ENCODE measurements around the gene CUL2. TPM values are rescaled to one million over a fixed set of nuclear protein-coding genes. Genes with fewer than 3 reads are reported as not detected.

The CUL2 gene
- total RNA-seq, 1 experiment from 2014 or later = 68.0 TPM

DNA sequence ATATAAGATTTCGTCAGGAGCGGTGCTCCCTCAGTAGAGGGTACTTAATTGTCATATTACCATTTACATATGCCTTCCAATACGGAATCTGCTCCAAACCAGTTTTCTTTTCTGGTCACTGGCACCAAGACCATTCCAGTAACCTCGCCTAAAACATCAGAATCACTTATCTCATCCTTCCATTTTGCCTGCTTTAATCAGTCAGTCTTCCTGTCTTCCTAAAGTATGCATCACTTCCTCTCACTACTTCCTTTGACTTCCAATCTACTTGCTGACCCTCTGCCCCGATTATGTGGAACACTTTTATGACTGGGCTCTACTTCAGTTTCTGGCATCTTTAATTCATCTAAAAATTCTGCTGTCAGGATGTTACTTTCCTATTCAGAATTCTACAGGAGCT is 33.5 kb downstream of the CUL2 start:
- H3K27me3 ChIP-seq (replicated peaks; ENCODE audit: control insufficient read depth, insufficient read depth, low read length) = no peaks in the 10 kb centered on the region
- H3K4me1 ChIP-seq = no peaks in the 10 kb centered on the region
- Mint-ChIP-seq H3K36me3 (ENCODE audit: insufficient read depth, unreplicated experiment) (peaks cover 45% of the 10 kb centered on the region), H3K27me3 (ENCODE audit: insufficient read depth, unreplicated experiment) (no peaks in the 10 kb centered on the region), H3K27ac (ENCODE audit: unreplicated experiment) (no peak overlapping the region), H3K4me3 (ENCODE audit: unreplicated experiment) (no peak overlapping the region), H3K4me1 (ENCODE audit: low read depth, unreplicated experiment) (peaks cover 6% of the 10 kb centered on the region), H3K9me3 (ENCODE audit: unreplicated experiment) (no peaks in the 10 kb centered on the region)
- no peaks in the 10 kb centered on the region; the same call in 1 of the 2 replicates for H3K36me3 ChIP-seq (ENCODE audit: control insufficient read depth, insufficient read depth, low read length)
- ChIA-PET POLR2A (no interaction called here), CTCF (no interaction called here)
- intact Hi-C loops (cut with micrococcal nuclease; ENCODE audit: unreplicated experiment) = loop anchor here (10.0 kb wide), 1 partner anchor 62 kb away; no protein-coding TSS in a partner anchor
- TF ChIP-seq, protein P1, sequence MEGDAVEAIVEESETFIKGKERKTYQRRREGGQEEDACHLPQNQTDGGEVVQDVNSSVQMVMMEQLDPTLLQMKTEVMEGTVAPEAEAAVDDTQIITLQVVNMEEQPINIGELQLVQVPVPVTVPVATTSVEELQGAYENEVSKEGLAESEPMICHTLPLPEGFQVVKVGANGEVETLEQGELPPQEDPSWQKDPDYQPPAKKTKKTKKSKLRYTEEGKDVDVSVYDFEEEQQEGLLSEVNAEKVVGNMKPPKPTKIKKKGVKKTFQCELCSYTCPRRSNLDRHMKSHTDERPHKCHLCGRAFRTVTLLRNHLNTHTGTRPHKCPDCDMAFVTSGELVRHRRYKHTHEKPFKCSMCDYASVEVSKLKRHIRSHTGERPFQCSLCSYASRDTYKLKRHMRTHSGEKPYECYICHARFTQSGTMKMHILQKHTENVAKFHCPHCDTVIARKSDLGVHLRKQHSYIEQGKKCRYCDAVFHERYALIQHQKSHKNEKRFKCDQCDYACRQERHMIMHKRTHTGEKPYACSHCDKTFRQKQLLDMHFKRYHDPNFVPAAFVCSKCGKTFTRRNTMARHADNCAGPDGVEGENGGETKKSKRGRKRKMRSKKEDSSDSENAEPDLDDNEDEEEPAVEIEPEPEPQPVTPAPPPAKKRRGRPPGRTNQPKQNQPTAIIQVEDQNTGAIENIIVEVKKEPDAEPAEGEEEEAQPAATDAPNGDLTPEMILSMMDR (IDR thresholded peaks at IDR 0.05; ENCODE audit: insufficient read depth in 1 of 2, low read depth in 1 of 2, low read length in 1 of 2, severe bottlenecking in 1 of 2, unreplicated experiment in 1 of 2) = no peak
- H3K4me3 ChIP-seq (ENCODE audit: low read depth, low read length) = no peak overlapping the region
- no peaks in the 10 kb centered on the region for H3K9me3 ChIP-seq
- no TSS peak for BruUV-seq (replicated peaks)
- no peak for DNase-seq

DNA sequence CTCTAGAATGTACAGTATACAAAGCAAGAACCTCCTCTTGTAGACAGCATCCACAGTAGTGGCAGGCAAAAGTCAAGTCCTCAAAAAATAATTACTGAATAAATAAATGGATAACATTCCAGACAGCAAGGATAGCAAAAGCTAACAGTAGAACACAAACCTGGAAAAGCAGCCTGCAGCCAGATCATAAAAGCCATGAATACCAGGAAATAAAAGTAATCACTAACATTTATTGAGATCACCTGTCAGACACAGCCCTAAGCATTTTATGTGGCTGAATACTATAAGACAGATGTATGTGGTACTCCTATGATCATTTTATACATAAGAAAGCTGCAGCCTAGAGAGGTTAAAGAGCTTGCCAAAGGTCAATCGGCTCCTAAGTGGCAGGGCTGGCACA is 34.0 kb downstream of the CUL2 start:
- CTCF ChIA-PET = no interaction called here
- POLR2A ChIA-PET = no interaction called here
- Histone ChIP-seq H3K4me1 (no peaks in the 10 kb centered on the region), H3K9me3 (no peaks in the 10 kb centered on the region), H3K27me3 (replicated peaks; ENCODE audit: control insufficient read depth, insufficient read depth, low read length) (no peaks in the 10 kb centered on the region), H3K36me3 (ENCODE audit: control insufficient read depth, insufficient read depth, low read length) (no peaks in the 10 kb centered on the region; the same call in 1 of the 2 replicates), H3K4me3 (ENCODE audit: low read depth, low read length) (no peak overlapping the region)
- TF ChIP-seq, protein P1 (IDR thresholded peaks at IDR 0.05; ENCODE audit: insufficient read depth in 1 of 2, low read depth in 1 of 2, low read length in 1 of 2, severe bottlenecking in 1 of 2, unreplicated experiment in 1 of 2) = no peak
- Mint-ChIP-seq H3K27me3 (ENCODE audit: insufficient read depth, unreplicated experiment) (no peaks in the 10 kb centered on the region), H3K36me3 (ENCODE audit: insufficient read depth, unreplicated experiment) (peaks cover 41% of the 10 kb centered on the region), H3K4me1 (ENCODE audit: low read depth, unreplicated experiment) (peaks cover 6% of the 10 kb centered on the region), H3K9me3 (ENCODE audit: unreplicated experiment) (no peaks in the 10 kb centered on the region), H3K27ac (ENCODE audit: unreplicated experiment) (no peak overlapping the region), H3K4me3 (ENCODE audit: unreplicated experiment) (no peak overlapping the region)
- BruUV-seq (replicated peaks) = no TSS peak
- intact Hi-C loops (cut with micrococcal nuclease; ENCODE audit: unreplicated experiment) = loop anchor here (10.0 kb wide), 1 partner anchor 61 kb away; no protein-coding TSS in a partner anchor
- no peak for DNase-seq

DNA sequence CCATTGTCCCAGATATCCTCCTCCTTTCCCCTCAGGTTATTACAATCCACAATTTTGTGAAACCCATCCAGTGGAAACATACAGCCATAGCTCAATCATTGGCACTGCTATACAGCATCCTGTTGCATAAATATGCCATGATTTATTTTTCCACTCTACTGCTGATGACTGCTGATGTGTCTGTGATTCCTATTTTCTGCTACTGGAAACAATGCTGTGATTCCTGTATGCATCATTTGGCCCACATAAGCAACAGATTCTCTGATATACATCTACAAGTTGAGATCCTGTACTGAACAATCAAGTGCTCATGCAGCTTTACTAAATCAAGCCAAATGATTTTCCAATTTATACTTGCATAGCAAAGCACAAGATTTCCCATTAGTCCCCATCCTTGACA is 39.6 kb downstream of the CUL2 start:
- POLR2A ChIA-PET = no interaction called here
- no TSS peak for BruUV-seq (replicated peaks)

More for the DNA sequence above, 39.6 kb downstream of the CUL2 start:
- no peaks in the 10 kb centered on the region for H3K4me1 Mint-ChIP-seq (ENCODE audit: low read depth, unreplicated experiment)
- H3K27me3 Mint-ChIP-seq (ENCODE audit: insufficient read depth, unreplicated experiment) = no peaks in the 10 kb centered on the region
- peaks cover 55% of the 10 kb centered on the region for H3K36me3 Mint-ChIP-seq (ENCODE audit: insufficient read depth, unreplicated experiment)
- H3K27ac Mint-ChIP-seq (ENCODE audit: unreplicated experiment) = no peak overlapping the region
- H3K9me3 Mint-ChIP-seq (ENCODE audit: unreplicated experiment) = no peaks in the 10 kb centered on the region
- Histone ChIP-seq H3K9me3 (no peaks in the 10 kb centered on the region), H3K4me1 (no peaks in the 10 kb centered on the region), H3K4me3 (ENCODE audit: low read depth, low read length) (no peak overlapping the region), H3K27me3 (replicated peaks; ENCODE audit: control insufficient read depth, insufficient read depth, low read length) (no peaks in the 10 kb centered on the region), H3K36me3 (ENCODE audit: control insufficient read depth, insufficient read depth, low read length) (peaks cover 3% of the 10 kb centered on the region; the same call in 1 of the 2 replicates)
- CTCF ChIA-PET = no interaction called here
- TF ChIP-seq, protein P1 (IDR thresholded peaks at IDR 0.05; ENCODE audit: insufficient read depth in 1 of 2, low read depth in 1 of 2, low read length in 1 of 2, severe bottlenecking in 1 of 2, unreplicated experiment in 1 of 2) = no peak
- DNase-seq = no peak
- no peak overlapping the region for H3K4me3 Mint-ChIP-seq (ENCODE audit: unreplicated experiment)
- intact Hi-C loops (cut with micrococcal nuclease; ENCODE audit: unreplicated experiment) = loop anchor here (10.0 kb wide), 1 partner anchor 56 kb away; no protein-coding TSS in a partner anchor

Measured in Caco-2 (cell line).